Nephron progenitor cell (in vitro differentiated cells): ENCODE measurements around the gene NECTIN1.
A peak's percentile ranks its signal among the peaks of the same experiment; 100 is the strongest.

Experiments used
- DNase-seq: peaks from one replicate; pipeline ENCODE4 v3.0.0; 2021
- H3K27ac Mint-ChIP-seq: 2 replicates; pipeline ENCODE4 v1.8.0; 2021; ENCODE audit warnings: mild to moderate bottlenecking, moderate library complexity, mixed read lengths
- H3K27me3 Mint-ChIP-seq: 2 replicates; pipeline ENCODE4 v1.8.0; 2021; ENCODE audit warnings: mild to moderate bottlenecking, low read depth, mixed read lengths; ENCODE audit not compliant: poor library complexity
- H3K36me3 Mint-ChIP-seq: 2 replicates; pipeline ENCODE4 v1.8.0; 2021; ENCODE audit warnings: low read depth, mixed read lengths
- H3K4me1 Mint-ChIP-seq: 2 replicates; pipeline ENCODE4 v1.8.0; 2021; ENCODE audit warnings: mixed read lengths
- H3K4me3 Mint-ChIP-seq: 2 replicates; pipeline ENCODE4 v1.8.0; 2021; ENCODE audit warnings: mild to moderate bottlenecking, moderate library complexity, mixed read lengths
- H3K9me3 Mint-ChIP-seq: 2 replicates; pipeline ENCODE4 v1.8.0; 2021; ENCODE audit warnings: mild to moderate bottlenecking, moderate library complexity, mixed read lengths
- TF ChIP-seq, protein P1 (sequence below): fragments of 200-600 bp; sonication (generic); IDR thresholded peaks from 2 replicates; pipeline ENCODE4 v1.5.0; 2021; ENCODE audit warnings: antibody characterized with exemption

The NECTIN1 gene

DNA sequence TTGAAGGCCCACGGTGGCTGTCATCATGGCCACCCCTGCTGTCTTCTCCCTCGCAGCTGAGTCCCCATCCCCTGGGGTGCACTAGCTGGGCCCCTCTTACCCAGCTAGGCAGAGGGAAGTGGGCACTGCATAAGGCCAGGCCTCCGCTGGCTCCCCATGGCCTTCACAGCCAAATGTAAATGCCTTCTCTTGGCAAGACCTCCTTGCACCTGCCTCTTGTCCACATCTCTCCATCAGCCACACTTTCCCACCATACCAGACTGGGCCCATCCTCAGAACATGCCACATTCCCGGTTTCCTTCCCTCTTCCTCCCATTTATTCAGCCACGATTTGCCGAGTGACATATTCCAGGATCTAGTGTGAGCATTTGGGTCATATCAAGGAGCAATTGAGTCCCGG lies 49.7 kb downstream of the NECTIN1 start:
- peaks cover 14% of the 10 kb centered on the region for H3K27me3 Mint-ChIP-seq
- peaks cover 48% of the 10 kb centered on the region for H3K36me3 Mint-ChIP-seq
- TF ChIP-seq, protein P1, sequence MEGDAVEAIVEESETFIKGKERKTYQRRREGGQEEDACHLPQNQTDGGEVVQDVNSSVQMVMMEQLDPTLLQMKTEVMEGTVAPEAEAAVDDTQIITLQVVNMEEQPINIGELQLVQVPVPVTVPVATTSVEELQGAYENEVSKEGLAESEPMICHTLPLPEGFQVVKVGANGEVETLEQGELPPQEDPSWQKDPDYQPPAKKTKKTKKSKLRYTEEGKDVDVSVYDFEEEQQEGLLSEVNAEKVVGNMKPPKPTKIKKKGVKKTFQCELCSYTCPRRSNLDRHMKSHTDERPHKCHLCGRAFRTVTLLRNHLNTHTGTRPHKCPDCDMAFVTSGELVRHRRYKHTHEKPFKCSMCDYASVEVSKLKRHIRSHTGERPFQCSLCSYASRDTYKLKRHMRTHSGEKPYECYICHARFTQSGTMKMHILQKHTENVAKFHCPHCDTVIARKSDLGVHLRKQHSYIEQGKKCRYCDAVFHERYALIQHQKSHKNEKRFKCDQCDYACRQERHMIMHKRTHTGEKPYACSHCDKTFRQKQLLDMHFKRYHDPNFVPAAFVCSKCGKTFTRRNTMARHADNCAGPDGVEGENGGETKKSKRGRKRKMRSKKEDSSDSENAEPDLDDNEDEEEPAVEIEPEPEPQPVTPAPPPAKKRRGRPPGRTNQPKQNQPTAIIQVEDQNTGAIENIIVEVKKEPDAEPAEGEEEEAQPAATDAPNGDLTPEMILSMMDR, result no peak
- no peak for DNase-seq
- peaks cover 28% of the 10 kb centered on the region for H3K4me1 Mint-ChIP-seq
- H3K4me3 Mint-ChIP-seq, result no peak overlapping the region
- H3K9me3 Mint-ChIP-seq, result peaks cover 13% of the 10 kb centered on the region
- no peak overlapping the region for H3K27ac Mint-ChIP-seq

DNA sequence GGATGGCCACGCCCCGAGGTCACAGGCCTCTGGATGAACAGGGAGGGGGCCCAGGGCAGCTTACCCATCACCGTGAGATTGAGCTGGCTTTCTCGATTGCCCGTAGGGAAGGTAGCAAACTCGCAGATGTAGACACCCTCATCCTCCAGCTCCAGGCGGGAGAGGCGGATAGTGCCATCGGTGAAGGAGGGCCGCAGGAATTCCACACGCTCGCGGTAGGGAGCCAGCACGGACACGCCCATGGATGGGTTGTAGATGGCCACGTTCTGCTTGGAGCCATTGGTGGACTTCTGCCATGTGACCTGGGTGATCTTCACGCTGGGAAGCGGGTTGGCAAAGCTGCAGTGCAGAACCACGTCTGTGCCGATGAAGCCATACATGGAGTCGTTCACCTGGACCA lies 50.6 kb downstream of the NECTIN1 start:
- Mint-ChIP-seq H3K9me3 (peaks cover 13% of the 10 kb centered on the region), H3K27ac (no peak overlapping the region), H3K4me3 (no peak overlapping the region), H3K27me3 (peaks cover 15% of the 10 kb centered on the region), H3K4me1 (peaks cover 18% of the 10 kb centered on the region), H3K36me3 (peaks cover 55% of the 10 kb centered on the region)
- TF ChIP-seq, protein P1, result no peak
- no peak for DNase-seq

DNA sequence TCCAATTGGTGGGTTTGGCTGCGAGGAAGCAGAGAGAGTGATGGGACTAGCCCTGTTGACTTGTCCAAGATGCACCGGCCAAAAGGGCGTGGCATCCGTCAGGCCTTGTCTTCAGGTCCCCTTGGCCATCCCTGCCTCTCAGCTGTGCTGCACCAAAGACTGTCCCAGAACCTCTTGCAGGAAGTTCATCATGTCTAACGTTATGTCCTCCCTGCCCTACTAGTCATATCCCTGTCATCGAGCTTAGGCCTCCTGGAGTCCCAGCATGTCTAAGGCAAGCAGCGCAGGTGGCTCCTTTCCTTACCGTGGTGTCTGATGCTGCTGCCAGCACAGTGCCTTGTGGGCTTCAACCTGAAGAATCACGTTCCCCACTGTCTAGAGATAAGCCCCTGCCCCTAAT lies 51.2 kb downstream of the NECTIN1 start:
- Mint-ChIP-seq H3K36me3 (peaks cover 55% of the 10 kb centered on the region), H3K4me1 (peaks cover 13% of the 10 kb centered on the region), H3K9me3 (peaks cover 13% of the 10 kb centered on the region), H3K27ac (no peak overlapping the region), H3K27me3 (peaks cover 15% of the 10 kb centered on the region), H3K4me3 (no peak overlapping the region)
- TF ChIP-seq, protein P1, result no peak
- DNase-seq, result no peak

DNA sequence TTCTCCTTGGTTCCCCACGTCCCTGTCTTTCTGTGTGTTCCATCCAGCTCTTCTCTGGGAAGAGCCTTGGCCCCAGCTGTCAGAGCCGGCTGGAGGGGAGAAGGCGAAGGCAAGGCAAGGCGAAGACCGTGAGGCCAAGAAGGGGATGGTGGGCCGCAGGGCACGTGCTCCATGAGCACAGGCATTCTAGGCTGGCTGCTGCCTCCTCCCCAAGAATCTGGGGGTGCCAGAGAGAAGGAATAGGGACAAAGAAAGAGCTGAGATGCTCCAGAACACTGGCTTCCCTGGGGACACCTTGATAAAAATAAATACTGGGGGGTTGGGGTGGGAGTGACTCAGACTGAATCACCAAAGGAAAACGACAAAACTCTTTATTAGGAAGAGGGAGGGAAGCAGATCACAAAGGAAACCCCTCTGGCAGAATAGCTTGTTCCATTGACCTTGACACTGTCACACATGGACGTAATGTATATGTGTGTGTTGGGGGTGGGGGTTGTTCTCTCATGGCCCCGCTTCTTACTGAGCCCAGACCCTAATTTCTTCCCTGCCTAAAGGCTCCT lies 52.5 kb downstream of the NECTIN1 start:
- Mint-ChIP-seq H3K27me3 (peaks cover 12% of the 10 kb centered on the region), H3K9me3 (peaks cover 13% of the 10 kb centered on the region), H3K27ac (no peak overlapping the region), H3K4me1 (peaks cover 4% of the 10 kb centered on the region), H3K4me3 (no peak overlapping the region), H3K36me3 (peaks cover 55% of the 10 kb centered on the region)
- no peak for DNase-seq
- TF ChIP-seq, protein P1, result no peak

DNA sequence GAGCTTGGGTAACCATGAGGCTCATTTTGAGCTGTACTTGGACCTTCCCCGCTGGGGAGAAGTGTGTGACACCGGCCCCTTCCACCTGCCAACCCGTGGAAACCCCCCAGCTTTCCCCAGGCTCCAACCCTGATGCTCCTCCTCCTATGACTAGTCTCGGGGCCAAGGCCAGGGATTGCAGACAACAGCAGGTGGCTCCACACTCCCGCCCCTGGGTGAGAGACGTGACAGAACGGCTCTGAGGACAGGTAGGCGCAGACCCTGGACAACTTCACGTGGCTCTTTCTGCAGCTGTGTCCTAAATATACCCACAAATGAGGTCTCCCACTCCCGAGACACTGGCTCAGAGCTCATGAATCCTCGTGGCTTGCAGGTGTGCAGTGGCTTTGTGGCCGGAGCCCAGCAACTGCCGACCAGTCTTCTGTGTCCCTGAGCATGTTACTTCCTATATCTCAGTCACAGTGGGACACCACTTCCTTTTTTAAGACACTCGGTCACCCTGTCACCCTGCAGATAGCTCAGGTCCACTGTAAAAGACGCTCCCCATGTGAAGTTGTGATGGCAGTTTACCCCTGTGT lies 55.2 kb downstream of the NECTIN1 start:
- TF ChIP-seq, protein P1, result no peak
- Mint-ChIP-seq H3K4me3 (no peak overlapping the region), H3K4me1 (peaks cover 13% of the 10 kb centered on the region), H3K9me3 (peaks cover 10% of the 10 kb centered on the region), H3K27ac (peak overlapping the region; percentile 84), H3K36me3 (peaks cover 48% of the 10 kb centered on the region), H3K27me3 (peaks cover 12% of the 10 kb centered on the region)
- no peak for DNase-seq
